Measurements from ENCODE around the gene RNU1-2.
"Not testable (repeated sequence)": the region's sequence is repeated elsewhere in the genome, so short reads cannot be mapped to it uniquely, and the experiment has no call there.

Gene RNU1-2

DNA sequence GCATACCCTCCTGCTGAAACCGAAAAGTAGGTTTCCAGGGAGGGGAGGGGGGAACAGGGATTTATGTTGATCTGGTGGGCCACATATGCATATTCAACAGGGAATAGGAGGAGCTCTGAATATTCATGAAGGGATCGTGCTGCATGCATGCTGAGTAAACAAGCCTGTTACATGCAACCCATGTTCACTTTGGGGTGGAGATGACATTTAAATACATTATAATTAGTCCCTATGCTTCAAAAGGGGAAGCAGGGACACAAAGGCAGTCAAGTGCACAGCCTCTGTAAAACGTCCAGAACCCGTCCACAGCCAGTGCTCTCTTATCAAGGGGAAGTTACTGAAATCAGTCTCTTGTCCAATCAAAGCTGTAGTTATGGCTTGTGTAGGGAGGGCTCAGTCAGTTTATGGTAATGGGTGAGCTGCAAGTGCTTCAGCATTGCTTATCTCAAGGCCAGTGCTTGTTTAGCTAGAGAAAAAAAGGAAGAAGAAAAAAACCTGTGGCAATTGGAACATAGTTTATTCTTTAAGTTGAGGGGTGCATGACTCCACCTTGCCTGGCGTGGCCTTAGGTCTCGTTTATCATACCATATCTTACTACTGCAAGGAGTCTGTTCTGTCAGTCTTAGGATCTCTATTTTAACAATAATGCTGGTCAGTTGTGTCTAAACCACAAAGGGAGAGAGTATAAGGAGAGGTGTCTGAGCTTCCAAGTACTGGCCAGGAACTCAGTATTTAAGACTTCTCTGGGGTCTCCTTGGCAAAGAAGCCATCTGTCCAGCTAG lies 28.7 kb upstream of the RNU1-2 start:
- H3K9me3 ChIP-seq (ENCODE audit: control insufficient read depth, insufficient read depth, low read length); H4K20me1 ChIP-seq (ENCODE audit: control insufficient read depth, insufficient read depth, low read depth, low read length); H3K27me3 ChIP-seq (ENCODE audit: control insufficient read depth, low read length); H3K4me3 ChIP-seq (ENCODE audit: low read length); H3K79me2 ChIP-seq (ENCODE audit: control insufficient read depth, low read length); H3K9me2 ChIP-seq (replicated peaks; ENCODE audit: control insufficient read depth, low read length); H3K36me3 ChIP-seq (ENCODE audit: control insufficient read depth, low read length); H3F3A ChIP-seq (ENCODE audit: control insufficient read depth, insufficient read depth): not testable (repeated sequence)
- Histone ChIP-seq H3K4me1 (ENCODE audit: control insufficient read depth, low read length) (peaks cover 13% of the 10 kb centered on the region), H3K27ac (ENCODE audit: low read depth, low read length) (peak overlapping the region; percentile 41), H3K4me2 (ENCODE audit: low read length) (peak overlapping the region; percentile 51)

DNA sequence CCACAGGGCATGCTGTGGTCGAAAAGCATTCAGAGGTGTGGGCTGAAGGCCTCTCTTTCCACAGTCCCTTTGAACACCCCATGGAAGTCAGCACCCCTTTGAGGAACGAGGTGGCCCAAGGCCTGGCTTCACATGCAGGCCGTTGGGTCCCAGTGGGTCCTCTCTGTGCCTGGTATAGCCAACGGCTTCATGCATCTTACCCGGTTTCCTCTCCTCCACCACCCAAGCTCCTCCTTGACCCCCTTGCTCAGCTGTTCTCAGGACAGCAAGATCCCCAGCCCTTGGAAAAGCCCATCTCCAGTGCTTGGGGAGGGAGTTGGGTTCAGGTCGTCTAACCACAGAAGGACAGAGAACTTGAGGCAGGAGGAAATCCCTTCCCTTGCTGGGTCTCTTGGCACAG lies 27.0 kb upstream of the RNU1-2 start:
- not testable (repeated sequence) for H3K4me3 ChIP-seq (ENCODE audit: low read length); H4K20me1 ChIP-seq (ENCODE audit: control insufficient read depth, insufficient read depth, low read depth, low read length); H3F3A ChIP-seq (ENCODE audit: control insufficient read depth, insufficient read depth); H3K9me2 ChIP-seq (replicated peaks; ENCODE audit: control insufficient read depth, low read length); H3K36me3 ChIP-seq (ENCODE audit: control insufficient read depth, low read length); H3K79me2 ChIP-seq (ENCODE audit: control insufficient read depth, low read length); H3K4me2 ChIP-seq (ENCODE audit: low read length); H3K27ac ChIP-seq (ENCODE audit: low read depth, low read length); H3K9me3 ChIP-seq (ENCODE audit: control insufficient read depth, insufficient read depth, low read length); H3K27me3 ChIP-seq (ENCODE audit: control insufficient read depth, low read length)
- H3K4me1 ChIP-seq (ENCODE audit: control insufficient read depth, low read length), result peaks cover 14% of the 10 kb centered on the region

DNA sequence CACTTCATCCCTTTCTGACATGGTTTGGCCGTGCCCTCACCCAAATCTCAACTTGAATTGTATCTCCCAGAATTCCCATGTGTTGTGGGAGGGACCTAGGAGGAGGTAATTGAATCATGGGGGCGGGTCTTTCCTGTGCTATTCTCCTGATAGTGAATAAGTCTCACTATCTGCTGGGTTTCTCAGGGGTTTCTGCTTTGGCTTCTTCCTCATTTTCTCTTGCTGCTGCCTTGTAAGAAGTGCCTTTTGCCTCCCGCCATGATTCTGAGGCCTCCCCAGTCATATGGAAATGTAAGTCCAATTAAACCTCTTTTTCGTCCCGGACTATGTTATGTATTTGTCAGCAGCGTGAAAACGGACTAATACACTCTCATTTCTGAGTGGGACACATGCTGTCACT lies 25.8 kb upstream of the RNU1-2 start:
- not testable (repeated sequence) for H4K20me1 ChIP-seq (ENCODE audit: control insufficient read depth, insufficient read depth, low read depth, low read length); H3K9me3 ChIP-seq (ENCODE audit: control insufficient read depth, insufficient read depth, low read length); H3F3A ChIP-seq (ENCODE audit: control insufficient read depth, insufficient read depth); H3K27me3 ChIP-seq (ENCODE audit: control insufficient read depth, low read length); H3K27ac ChIP-seq (ENCODE audit: low read depth, low read length); H3K36me3 ChIP-seq (ENCODE audit: control insufficient read depth, low read length); H3K79me2 ChIP-seq (ENCODE audit: control insufficient read depth, low read length); H3K9me2 ChIP-seq (replicated peaks; ENCODE audit: control insufficient read depth, low read length)
- peaks cover 14% of the 10 kb centered on the region for H3K4me1 ChIP-seq (ENCODE audit: control insufficient read depth, low read length)
- 0 out of 2 replicates have a peak overlapping the region, but pooled peaks have one; percentile 38 for H3K4me3 ChIP-seq (ENCODE audit: low read length)
- H3K4me2 ChIP-seq (ENCODE audit: low read length), result peak overlapping the region; percentile 26; the same call in 1 of the 2 replicates

DNA sequence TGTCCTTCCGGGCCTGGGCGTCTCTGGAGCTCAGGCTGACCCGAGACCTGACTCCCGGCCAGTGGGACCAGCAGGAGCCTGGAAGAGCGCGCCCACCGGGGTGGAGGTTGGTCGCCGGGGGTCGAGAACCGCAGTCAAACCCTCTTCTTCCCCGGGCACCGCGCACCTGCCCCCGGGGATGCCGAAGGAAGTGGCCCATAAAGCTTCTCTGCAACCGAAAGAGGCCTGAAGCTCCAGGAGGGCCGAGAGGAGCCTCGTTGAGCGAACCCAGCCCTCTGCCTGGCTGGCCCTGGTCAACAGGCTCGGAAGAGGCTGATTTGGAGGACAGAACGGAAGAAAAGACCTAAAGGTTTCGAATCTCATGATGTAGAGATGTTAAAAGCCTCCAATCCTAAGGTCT lies 24.6 kb upstream of the RNU1-2 start:
- not testable (repeated sequence) for H3K36me3 ChIP-seq (ENCODE audit: control insufficient read depth, low read length); H3F3A ChIP-seq (ENCODE audit: control insufficient read depth, insufficient read depth); H3K79me2 ChIP-seq (ENCODE audit: control insufficient read depth, low read length); H3K9me3 ChIP-seq (ENCODE audit: control insufficient read depth, insufficient read depth, low read length); H4K20me1 ChIP-seq (ENCODE audit: control insufficient read depth, insufficient read depth, low read depth, low read length); H3K27ac ChIP-seq (ENCODE audit: low read depth, low read length); H3K9me2 ChIP-seq (replicated peaks; ENCODE audit: control insufficient read depth, low read length); H3K4me3 ChIP-seq (ENCODE audit: low read length)
- Histone ChIP-seq H3K4me1 (ENCODE audit: control insufficient read depth, low read length) (peaks cover 14% of the 10 kb centered on the region), H3K27me3 (ENCODE audit: control insufficient read depth, low read length) (peaks cover 14% of the 10 kb centered on the region), H3K4me2 (ENCODE audit: low read length) (0 out of 2 replicates have a peak overlapping the region, but pooled peaks have one; percentile 11)

DNA sequence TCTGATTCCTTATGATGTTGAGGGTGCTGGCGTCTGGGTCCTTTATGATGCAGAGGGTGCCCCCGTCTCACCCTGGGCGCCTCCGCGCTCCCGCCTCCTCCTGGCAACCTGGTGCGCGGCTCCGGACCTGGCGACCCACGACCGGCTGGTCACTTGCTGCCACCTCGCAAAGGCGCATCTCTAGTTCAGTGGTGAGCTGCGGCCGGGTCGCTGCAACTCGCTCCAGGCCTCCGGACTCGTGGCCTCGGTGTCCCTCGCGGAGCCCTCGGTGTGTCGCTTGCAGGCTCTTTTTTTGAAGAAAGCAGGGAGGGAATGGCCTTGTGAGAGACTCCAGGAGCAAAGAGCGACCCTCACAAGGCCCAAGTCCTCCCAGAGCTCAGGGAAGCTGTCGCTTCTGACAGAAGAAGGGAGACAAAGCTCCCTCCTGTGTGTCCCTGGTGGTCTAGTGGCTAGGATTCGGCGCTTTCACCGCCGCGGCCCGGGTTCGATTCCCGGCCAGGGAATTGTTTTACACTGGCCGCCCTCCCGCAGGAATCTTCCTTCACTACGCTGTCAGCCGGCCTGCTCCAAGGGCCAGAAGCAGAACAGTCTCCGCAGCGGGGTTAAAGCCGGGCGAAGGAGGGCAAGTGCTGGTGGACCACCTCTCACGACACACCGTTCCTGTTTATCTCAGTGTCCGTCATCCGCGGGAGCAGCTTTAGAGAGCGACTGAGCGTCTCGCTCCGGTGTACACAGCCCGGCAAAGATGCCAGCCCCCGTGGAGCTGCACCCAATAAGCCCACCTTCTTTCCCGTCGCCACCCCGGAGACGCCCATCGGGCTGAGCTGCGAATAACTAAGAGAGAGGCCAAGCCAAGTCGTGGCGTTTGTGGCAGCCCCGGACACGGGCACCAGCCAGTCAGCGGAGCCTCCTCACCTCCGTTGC lies 23.4 kb upstream of the RNU1-2 start:
- not testable (repeated sequence) for H3K9me3 ChIP-seq (ENCODE audit: control insufficient read depth, insufficient read depth, low read length); H3K27ac ChIP-seq (ENCODE audit: low read depth, low read length); H3K79me2 ChIP-seq (ENCODE audit: control insufficient read depth, low read length); H3K9me2 ChIP-seq (replicated peaks; ENCODE audit: control insufficient read depth, low read length); H4K20me1 ChIP-seq (ENCODE audit: control insufficient read depth, insufficient read depth, low read depth, low read length); H3K36me3 ChIP-seq (ENCODE audit: control insufficient read depth, low read length); H3K4me1 ChIP-seq (ENCODE audit: control insufficient read depth, low read length); H3F3A ChIP-seq (ENCODE audit: control insufficient read depth, insufficient read depth)
- Histone ChIP-seq H3K4me3 (ENCODE audit: low read length) (peak overlapping the region; percentile 49), H3K4me2 (ENCODE audit: low read length) (peak overlapping the region; percentile 52), H3K27me3 (ENCODE audit: control insufficient read depth, low read length) (peaks cover 15% of the 10 kb centered on the region)

DNA sequence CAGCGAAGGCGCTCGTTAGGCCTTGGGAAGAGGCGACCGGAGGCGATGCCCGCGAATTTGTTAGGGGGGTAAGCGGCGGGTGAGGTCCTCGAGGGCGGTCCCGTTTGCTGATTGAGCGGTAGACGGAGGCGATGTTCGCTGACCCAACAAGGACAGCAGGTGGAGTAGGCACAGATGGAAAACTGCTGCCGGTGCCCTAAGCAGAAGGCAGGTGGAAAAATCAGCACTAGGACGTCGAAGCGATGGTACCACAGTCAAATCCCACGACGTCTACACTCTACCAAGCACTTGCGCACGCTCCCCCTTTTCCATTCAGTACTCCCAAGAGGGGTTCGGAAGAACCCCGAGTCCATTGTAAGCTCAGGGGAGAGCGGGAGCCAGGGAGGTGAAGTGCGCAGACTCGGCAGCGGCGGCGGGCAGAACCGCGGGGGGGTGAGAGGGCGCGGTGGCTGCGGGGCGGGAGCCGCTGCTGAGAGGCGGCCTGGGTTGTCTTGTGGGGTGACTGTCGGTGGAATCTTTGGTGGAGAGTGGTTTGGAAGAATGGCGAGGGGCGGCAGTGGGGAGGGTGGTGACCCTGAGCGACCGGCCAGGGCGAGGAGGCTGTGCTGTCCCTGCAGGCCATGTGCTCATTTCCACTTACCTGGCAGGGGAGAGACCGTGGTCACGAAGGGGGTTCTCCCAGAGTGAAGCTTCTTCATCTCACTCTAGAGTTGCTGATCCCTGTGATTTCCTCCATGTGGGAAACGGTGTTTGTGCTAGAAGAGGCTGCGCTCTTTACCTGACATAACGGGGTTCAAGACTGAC lies 22.5 kb upstream of the RNU1-2 start:
- H3F3A ChIP-seq (ENCODE audit: control insufficient read depth, insufficient read depth); H3K4me1 ChIP-seq (ENCODE audit: control insufficient read depth, low read length); H4K20me1 ChIP-seq (ENCODE audit: control insufficient read depth, insufficient read depth, low read depth, low read length); H3K36me3 ChIP-seq (ENCODE audit: control insufficient read depth, low read length); H3K9me3 ChIP-seq (ENCODE audit: control insufficient read depth, insufficient read depth, low read length); H3K79me2 ChIP-seq (ENCODE audit: control insufficient read depth, low read length); H3K9me2 ChIP-seq (replicated peaks; ENCODE audit: control insufficient read depth, low read length); H3K27ac ChIP-seq (ENCODE audit: low read depth, low read length): not testable (repeated sequence)
- Histone ChIP-seq H3K27me3 (ENCODE audit: control insufficient read depth, low read length) (peaks cover 15% of the 10 kb centered on the region), H3K4me2 (ENCODE audit: low read length) (peak overlapping the region; percentile 52), H3K4me3 (ENCODE audit: low read length) (peak overlapping the region; percentile 49)

DNA sequence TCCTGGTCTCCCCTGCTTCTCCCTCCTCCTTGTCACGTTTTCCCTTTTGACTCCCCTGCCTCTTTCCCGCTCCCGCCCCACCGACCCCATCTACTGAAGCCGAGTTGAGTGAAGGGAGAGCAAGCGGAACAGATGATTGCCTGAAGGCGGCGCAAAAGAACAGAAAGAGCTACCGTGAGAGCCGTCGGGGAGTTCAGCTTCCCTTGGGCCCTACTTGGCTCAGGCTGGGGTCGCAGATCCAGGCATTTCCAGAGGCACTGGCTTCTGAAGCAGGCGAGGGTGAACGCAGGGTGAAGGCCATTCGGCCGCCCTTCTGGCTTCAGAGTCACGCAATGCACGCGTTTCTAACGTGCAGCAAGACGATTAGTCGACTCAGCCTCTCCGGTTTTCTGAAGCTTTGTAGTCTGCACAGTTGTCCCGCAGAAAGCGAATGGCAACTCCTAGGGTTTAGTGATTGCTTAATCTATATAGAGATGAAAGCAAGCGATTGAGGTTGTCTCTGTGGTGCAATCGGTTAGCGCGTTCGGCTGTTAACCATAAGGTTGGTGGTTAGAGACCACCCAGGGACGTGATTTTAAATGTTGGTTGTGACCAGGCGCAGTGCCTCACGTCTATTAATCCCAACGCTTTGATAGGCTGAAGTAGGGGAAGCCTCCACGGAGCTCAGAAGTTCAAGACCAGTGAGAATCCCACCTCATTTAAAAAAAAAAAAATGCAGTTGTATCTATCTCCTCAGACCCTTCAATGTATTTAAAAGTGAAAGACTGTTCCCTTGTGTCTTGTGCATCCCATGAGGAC lies 20.6 kb upstream of the RNU1-2 start:
- H3K36me3 ChIP-seq (ENCODE audit: control insufficient read depth, low read length); H3K9me2 ChIP-seq (replicated peaks; ENCODE audit: control insufficient read depth, low read length); H3K4me3 ChIP-seq (ENCODE audit: low read length); H3K4me2 ChIP-seq (ENCODE audit: low read length); H3F3A ChIP-seq (ENCODE audit: control insufficient read depth, insufficient read depth); H3K9me3 ChIP-seq (ENCODE audit: control insufficient read depth, insufficient read depth, low read length); H3K79me2 ChIP-seq (ENCODE audit: control insufficient read depth, low read length); H3K4me1 ChIP-seq (ENCODE audit: control insufficient read depth, low read length); H4K20me1 ChIP-seq (ENCODE audit: control insufficient read depth, insufficient read depth, low read depth, low read length); H3K27ac ChIP-seq (ENCODE audit: low read depth, low read length): not testable (repeated sequence)
- peaks cover 26% of the 10 kb centered on the region for H3K27me3 ChIP-seq (ENCODE audit: control insufficient read depth, low read length)

All from DOHH2 (cell line).